22Rv1 (cell line): ENCODE measurements around the gene ENTR1.

ENCODE experiments used
- CTCF ChIP-seq: fragments of 450-650 bp; IDR thresholded peaks from 2 replicates; pipeline ENCODE4 v1.5.1; 2017; ENCODE audit warnings: mild to moderate bottlenecking
- ZFX ChIP-seq: fragments of 450-650 bp; IDR thresholded peaks from 2 replicates; pipeline ENCODE4 v1.6.1; 2017; ENCODE audit warnings: antibody characterized with exemption, borderline replicate concordance

GRCh38 chr9:136421791-136422190 is 11.4 kb upstream of the ENTR1 start:
- no peak for TF ChIP-seq CTCF
- TF ChIP-seq ZFX: no peak
